Right cardiac atrium (tissue), 5 donors: ENCODE measurements around the gene SFI1. TPM values are rescaled to one million over a fixed set of nuclear protein-coding genes. Genes with fewer than 3 reads are reported as not detected.
A peak's percentile ranks its signal among the peaks of the same experiment; 100 is the strongest.
"Not testable (repeated sequence)": the region's sequence is repeated elsewhere in the genome, so short reads cannot be mapped to it uniquely, and the experiment has no call there.

ENCODE experiments used
- ATAC-seq, 2 donors: fragments of 200-7000 bp; cut with Tn5 transposase; one replicate each; pipeline versions ENCODE4 v1.8.0 to v1.9.1; 2020; ENCODE audit warnings: moderate library complexity in 2 of 2, mild to moderate bottlenecking in 1 of 2
- DNase-seq, 3 donors: peaks; one replicate each; pipeline ENCODE4 v3.0.0-alpha.2; 2020
- H3K27ac ChIP-seq: one replicate; pipeline ENCODE4 v1.5.1; 2013; ENCODE audit warnings: mild to moderate bottlenecking, low read length, control low read depth, moderate library complexity
- H3K27me3 ChIP-seq: one replicate; pipeline ENCODE4 v1.6.1; 2013; ENCODE audit not compliant: control insufficient read depth, insufficient read depth
- H3K4me1 ChIP-seq: one replicate; pipeline ENCODE4 v1.6.1; 2013; ENCODE audit warnings: low read length; ENCODE audit not compliant: control insufficient read depth, insufficient read depth
- H3K4me3 ChIP-seq: one replicate; pipeline ENCODE4 v1.5.1; 2013; ENCODE audit warnings: low read length, control low read depth
- H3K9me3 ChIP-seq: one replicate; pipeline ENCODE4 v1.6.1; 2013; ENCODE audit warnings: low read length; ENCODE audit not compliant: control insufficient read depth
- WGBS: extraction: QIAGEN DNeasy Blood & Tissue Kit; methylation state at CpG from one replicate; pipeline ENCODE4 v1.1.7; 2013; 5-methylcytosine and 5-hydroxymethylcytosine counted together
- intact Hi-C, 4 donors: fragments of 100-400 bp; cut with DNase I; formaldehyde crosslinking; loops; one replicate each; pipeline versions ENCODE4 v1.11.0 to v1.14.0; 2022 to 2023
- microRNA-seq, 2 donors: library from miRNA; unstranded; fragments of <30 nt; microRNA quantifications; one replicate each; pipeline ENCODE4 v1.2.0, GENCODE V29; 2020 to 2021
- polyA plus RNA-seq: library from polyadenylated mRNA; stranded (reverse); fragments of 200-250 nt; gene quantifications from one replicate; pipeline ENCODE4 v1.2.3, GENCODE V29; 2013
- total RNA-seq, 4 donors: library from RNA; stranded (reverse); fragmentation: NEBNext Ultra II Directional; extraction: Animal tissue kit (Norgen Biotek cat#: 25700); gene quantifications; one replicate each; pipeline ENCODE4 v1.2.1, GENCODE V29; 2021
- donor health status: healthy with polysubstance abuse.
- donor health status: DM: no; HTN: yes; CAD: no.
- donor health status: DM: no; HTN: no; CAD: no.
- donor health status: DM: no; HTN: yes; CAD: no; lungs with severe emphysema.
- donor health status: DM: yes; HTN: yes; CAD: no.

Gene SFI1
- total and polyA plus RNA-seq, 5 donors, result 7.1 to 10.8 (median 8.7) TPM

DNA sequence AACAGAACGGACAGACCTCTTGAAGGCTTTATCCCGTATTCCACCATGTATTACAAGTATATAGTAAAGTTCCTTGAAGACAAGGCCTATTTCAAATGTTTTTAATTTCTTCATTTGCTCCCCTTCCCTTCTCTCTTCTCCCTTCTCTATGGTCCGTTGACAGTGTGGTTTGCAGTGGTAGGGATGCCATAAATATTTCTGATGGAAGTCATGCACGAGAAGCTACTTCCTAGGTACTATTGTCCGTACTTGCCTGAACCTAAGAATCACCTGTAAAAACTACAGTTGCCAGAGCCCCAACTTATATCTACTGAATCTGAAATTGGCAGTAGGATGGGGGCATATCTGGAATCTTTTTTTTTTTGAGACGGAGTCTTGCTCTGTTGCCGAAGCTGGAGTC lies 162.9 kb downstream of the SFI1 start:
- Histone ChIP-seq H3K4me1 (no peaks in the 10 kb centered on the region), H3K27ac (no peak overlapping the region), H3K27me3 (no peaks in the 10 kb centered on the region), H3K4me3 (no peak overlapping the region), H3K9me3 (no peaks in the 10 kb centered on the region)
- intact Hi-C loops, result no loop called here
- DNase-seq, result no peak
- no peak for ATAC-seq
- WGBS, result 83% methylated on average over 7 of the region's 7 CpGs

DNA sequence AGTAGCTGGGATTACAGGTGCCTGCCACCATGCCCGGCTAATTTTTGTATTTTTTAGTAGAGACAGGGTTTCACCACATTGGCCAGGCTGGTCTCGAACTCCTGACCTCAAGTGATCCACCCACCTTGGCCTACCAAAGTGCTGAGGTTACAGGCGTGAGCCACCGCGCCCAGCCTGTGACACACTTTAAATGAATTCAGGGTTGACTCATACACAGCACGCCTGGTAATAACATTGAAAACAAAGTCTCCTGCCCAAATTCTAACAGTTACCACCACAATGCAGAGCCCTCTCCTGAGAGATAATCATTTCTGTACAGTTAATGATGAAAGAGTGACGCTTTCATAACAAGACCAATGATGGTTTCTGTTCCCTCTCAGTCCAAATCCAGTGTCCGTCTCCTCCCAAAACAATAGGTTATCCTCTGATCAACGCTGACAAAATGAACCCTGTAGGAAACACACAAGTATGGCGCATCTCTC lies 164.6 kb downstream of the SFI1 start:
- 71% methylated on average over 10 of the region's 10 CpGs for WGBS
- H3K27ac ChIP-seq, result not testable (repeated sequence)

DNA sequence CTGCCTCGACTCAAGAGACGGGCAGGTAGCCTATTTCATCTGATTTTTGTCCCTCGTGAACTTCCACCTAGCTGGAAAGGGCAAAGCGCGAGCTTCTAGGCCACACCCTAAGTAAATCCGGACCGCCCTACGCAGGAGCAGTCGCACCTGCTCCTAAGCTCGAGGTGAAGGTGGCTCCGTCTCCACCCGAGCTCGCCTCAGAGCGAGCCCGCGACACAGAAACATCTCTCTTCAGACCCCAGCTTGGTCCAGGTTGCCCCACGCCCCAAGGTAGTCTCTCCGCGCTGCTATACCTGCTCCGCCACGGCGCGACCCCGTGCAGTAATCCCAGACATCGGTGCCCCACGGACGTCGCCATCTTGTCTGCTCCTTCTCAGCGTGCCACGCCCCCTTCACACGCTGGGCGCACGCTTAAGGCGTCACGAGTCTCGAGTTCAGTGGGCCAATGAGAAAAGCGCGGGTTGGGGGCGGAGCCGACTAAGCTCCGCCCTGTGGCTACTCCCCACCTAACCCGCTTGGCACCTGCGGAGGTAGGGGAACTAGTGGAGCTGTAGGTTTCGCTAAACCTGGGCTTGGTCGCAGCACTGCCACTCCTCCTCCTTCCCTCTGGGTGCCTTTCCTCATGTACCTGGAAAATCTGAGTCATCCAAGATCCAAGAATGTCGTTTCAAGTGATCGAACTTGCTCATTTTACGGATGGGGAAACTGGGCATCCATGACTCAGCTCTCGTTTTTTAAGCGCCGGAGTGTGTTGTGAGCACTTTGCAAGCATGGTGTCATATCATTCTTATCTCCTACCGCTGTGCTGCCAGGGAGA lies 165.7 kb downstream of the SFI1 start, which contains the start of gene PISD:
Gene PISD, minus strand, starts transcription at position 365 of the 817 bp plus-strand sequence. Its CDS starts 7 bp downstream, at position 358.
- H3K4me3 ChIP-seq, result peak within 1 kb of the TSS; percentile 85
- H3K4me1 ChIP-seq, result no peaks in the 10 kb centered on the region
- DNase-seq (peak; percentile 95 to 99 (median 98)), ATAC-seq (peak; percentile 99)
- intact Hi-C loops, result loop anchor here in 1 of 4 donors (10.0 kb wide), 2 partner anchors 83 to 283 kb away; partner anchors contain the start of gene YWHAH
- H3K9me3 ChIP-seq, result no peaks in the 10 kb centered on the region
- H3K27ac ChIP-seq, result no peak within 1 kb of the TSS
- WGBS, result 4% methylated on average over 52 of the region's 52 CpGs
- no peaks in the 10 kb centered on the region for H3K27me3 ChIP-seq

More for the DNA sequence above, 164.6 kb downstream of the SFI1 start:
- H3K4me1 ChIP-seq, H3K27me3 ChIP-seq, H3K9me3 ChIP-seq, ATAC-seq, DNase-seq: not testable (repeated sequence)
- H3K4me3 ChIP-seq, result peak overlapping the region; percentile 85
- intact Hi-C loops, result loop anchor here in 1 of 4 donors (10.0 kb wide), 2 partner anchors 84 to 284 kb away; partner anchors contain the start of gene YWHAH

DNA sequence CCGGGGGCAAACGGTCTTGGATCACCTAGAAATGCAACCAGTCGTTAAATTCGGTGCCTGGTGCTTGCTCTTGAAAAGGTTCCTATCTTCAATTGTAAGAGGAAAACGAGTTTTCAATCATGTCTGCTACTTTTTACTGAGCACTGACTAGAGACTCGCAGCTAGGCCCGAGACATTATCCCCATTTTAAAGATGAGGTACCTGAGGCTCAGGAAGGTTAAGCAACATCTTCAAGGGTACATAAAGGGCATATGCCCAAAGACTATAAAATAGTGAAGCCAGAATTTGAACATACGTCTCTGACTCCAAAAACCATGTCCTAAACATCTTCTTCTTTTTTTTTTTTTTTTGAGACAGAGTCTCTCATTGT lies 166.3 kb downstream of the SFI1 start:
- 71% methylated on average over 8 of the region's 8 CpGs for WGBS
- H3K27ac ChIP-seq, result no peak overlapping the region
- H3K9me3 ChIP-seq, result no peaks in the 10 kb centered on the region
- intact Hi-C loops, result loop anchor here in 1 of 4 donors (10.0 kb wide), 2 partner anchors 82 to 282 kb away; partner anchors contain the start of gene YWHAH
- H3K4me1 ChIP-seq, result no peaks in the 10 kb centered on the region
- no peaks in the 10 kb centered on the region for H3K27me3 ChIP-seq
- DNase-seq (no peak), ATAC-seq (no peak)
- peak overlapping the region; percentile 85 for H3K4me3 ChIP-seq

Small RNA genes lying within 50 kb of the gene (microRNA-seq; reads per million reads assigned to microRNA genes)
- gene MIR7109, result 0 reads per million in 2 donors

Other genes with a start within 250 kb of the SFI1 start
- gene PIK3IP1, start 204.0 kb upstream of the SFI1 start, total RNA-seq, result 10 to 100 TPM in 2 of 4 donors, 1 to 10 TPM in 2; 5.9 to 17.6 (median 10.8) TPM
- 14.0 TPM for gene PIK3IP1, start 204.0 kb upstream of the SFI1 start, polyA plus RNA-seq
- gene PATZ1, start 150.2 kb upstream of the SFI1 start, total RNA-seq, result 10 to 100 TPM; 12.2 to 16.4 (median 14.4) TPM
- gene PATZ1, start 150.2 kb upstream of the SFI1 start, polyA plus RNA-seq, result 8.4 TPM
- gene DRG1, start 96.9 kb upstream of the SFI1 start, total RNA-seq, result 10 to 100 TPM; 53.5 to 73.3 (median 62.5) TPM
- gene DRG1, start 96.9 kb upstream of the SFI1 start, polyA plus RNA-seq, result 48.0 TPM
- 10 to 100 TPM; 20.3 to 37.9 (median 27.2) TPM for gene EIF4ENIF1, start 6.7 kb upstream of the SFI1 start, total RNA-seq
- gene EIF4ENIF1, start 6.7 kb upstream of the SFI1 start, polyA plus RNA-seq, result 10.0 TPM
- gene PISD, start 165.7 kb downstream of the SFI1 start, total RNA-seq, result 10 to 100 TPM; 18.6 to 33.5 (median 19.7) TPM
- gene PISD, start 165.7 kb downstream of the SFI1 start, polyA plus RNA-seq, result 11.1 TPM